ENCODE data around the gene TXNDC5.

The TXNDC5 gene

GRCh38 chr6:7914991-7915789, 4.6 kb upstream of the TXNDC5 start:
- peak; percentile 67 for DNase-seq (ENCODE audit: extremely low read depth, low read depth)

GRCh38 chr6:7914311-7914710, 3.7 kb upstream of the TXNDC5 start:
- TF ChIP-seq CTCF (IDR thresholded peaks at IDR 0.05; ENCODE audit: low read depth, low read length), result no peak
- DNase-seq (ENCODE audit: extremely low read depth, low read depth), result no peak

More at GRCh38 chr6:7914991-7915789, 4.6 kb upstream of the TXNDC5 start:
- no peak for TF ChIP-seq CTCF (IDR thresholded peaks at IDR 0.05; ENCODE audit: low read depth, low read length)

- no peak for DNase-seq (ENCODE audit: extremely low read depth, low read depth)
- no peak for TF ChIP-seq CTCF (IDR thresholded peaks at IDR 0.05; ENCODE audit: low read depth, low read length)
Measured at GRCh38 chr6:7912736-7913517, 2.3 kb upstream of the TXNDC5 start.

GRCh38 chr6:7912024-7912423, 1.4 kb upstream of the TXNDC5 start:
- no peak for TF ChIP-seq CTCF (IDR thresholded peaks at IDR 0.05; ENCODE audit: low read depth, low read length)
- no peak for DNase-seq (ENCODE audit: extremely low read depth, low read depth)

GRCh38 chr6:7911345-7911725, 747 bp upstream of the TXNDC5 start:
- no peak for DNase-seq (ENCODE audit: extremely low read depth, low read depth)
- no peak for TF ChIP-seq CTCF (IDR thresholded peaks at IDR 0.05; ENCODE audit: low read depth, low read length)

GRCh38 chr6:7910298-7910653, 312 bp downstream of the TXNDC5 start:
- no peak for DNase-seq (ENCODE audit: extremely low read depth, low read depth)
- no peak for TF ChIP-seq CTCF (IDR thresholded peaks at IDR 0.05; ENCODE audit: low read depth, low read length)

All from AG09319 (cell line).